ENCODE measurements around the gene RCSD1.

RCSD1 gene

DNA sequence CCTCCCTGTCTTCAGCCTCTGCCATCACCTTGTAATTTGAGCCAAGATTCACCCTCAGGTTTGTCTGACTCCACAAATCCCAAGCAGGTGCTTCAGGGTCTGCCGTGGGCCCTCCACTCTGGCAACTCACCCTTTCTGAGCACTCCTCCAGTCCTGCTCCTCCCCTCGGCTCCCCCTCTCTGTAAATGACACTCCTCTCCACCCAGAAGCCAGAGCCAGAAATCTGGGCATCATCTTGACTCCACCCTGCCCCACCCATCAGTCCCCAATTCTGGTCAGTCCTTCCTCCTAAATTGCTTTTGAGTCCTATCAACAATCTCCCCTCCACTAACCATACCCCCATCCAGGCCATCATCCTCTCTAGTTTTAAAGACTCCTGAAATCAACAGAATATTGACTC, 40.5 kb downstream of the RCSD1 start:
- no peak for DNase-seq

DNA sequence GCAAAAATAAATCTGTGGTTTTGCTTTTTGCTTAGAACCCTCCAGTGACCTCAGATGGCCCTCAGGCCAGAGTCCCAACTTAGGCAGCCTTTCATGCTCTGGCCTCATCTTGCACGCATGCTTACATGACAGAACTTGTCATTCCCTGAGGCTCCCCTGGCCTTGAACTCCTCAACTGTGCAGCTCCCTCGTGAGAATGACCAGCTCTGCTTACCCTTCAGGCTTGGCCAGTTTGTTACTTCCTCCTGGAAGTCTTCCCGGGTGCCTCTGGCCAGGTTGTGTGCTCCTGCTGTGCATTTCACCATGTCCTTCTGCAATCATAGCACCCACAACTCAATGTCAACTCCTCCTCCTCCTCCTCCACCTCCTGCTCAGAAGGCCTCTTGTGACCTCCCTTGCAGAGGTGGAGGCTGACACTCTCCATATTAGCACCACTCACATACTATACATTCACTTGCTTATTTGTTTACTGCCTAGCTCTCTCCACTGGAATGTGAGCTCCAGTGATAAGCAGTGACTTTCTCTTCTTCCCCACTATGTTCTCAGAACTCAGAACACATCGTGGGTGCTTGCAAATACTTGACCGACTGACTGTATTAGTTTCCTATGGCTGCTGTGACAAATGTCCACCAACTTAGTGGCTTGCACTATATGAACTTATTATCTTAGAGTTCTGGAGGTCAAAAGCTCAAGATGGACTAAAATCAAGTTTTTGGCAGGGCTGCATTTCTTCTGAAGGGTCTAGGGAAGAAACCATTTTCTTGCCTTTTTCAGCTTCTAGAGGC, 41.9 kb downstream of the RCSD1 start:
- DNase-seq = no peak

DNA sequence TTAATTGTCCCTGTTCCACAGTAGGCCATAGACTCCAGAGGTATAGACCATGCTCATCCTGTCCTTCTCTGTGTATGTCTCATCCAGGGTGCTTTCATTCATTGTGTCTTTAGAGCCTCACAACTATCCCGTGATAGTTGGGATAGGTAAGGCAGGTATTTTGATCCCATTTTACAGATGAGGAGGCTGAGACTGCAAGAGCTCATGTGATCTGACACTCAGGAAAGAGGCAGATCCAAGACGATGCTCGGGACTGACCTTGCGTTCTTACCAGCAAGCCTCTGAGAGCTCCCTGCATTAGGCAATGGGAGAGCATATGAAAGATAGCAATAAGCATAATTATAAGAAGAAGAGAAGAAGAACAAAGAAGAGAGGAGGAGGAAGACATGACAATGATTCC, 42.8 kb downstream of the RCSD1 start:
- DNase-seq = no peak

DNA sequence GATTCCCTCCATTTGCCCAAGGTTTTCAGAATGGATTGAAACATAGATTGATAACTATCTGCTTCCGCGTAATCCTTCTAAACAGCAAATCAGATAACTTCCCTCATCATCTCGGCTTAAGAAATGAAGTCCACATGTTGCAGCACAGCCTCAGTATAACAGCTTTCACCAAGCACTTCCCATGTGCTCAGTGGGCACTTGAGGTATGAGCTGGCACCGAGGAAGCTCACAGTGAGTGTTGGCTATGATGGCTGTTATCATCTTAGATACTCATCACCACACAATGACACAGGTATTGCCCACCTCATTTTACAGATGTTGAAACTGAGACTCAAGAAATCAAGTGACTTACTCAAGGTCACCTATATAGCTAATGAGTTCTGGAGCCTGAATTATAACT, 43.2 kb downstream of the RCSD1 start:
- DNase-seq = no peak

DNA sequence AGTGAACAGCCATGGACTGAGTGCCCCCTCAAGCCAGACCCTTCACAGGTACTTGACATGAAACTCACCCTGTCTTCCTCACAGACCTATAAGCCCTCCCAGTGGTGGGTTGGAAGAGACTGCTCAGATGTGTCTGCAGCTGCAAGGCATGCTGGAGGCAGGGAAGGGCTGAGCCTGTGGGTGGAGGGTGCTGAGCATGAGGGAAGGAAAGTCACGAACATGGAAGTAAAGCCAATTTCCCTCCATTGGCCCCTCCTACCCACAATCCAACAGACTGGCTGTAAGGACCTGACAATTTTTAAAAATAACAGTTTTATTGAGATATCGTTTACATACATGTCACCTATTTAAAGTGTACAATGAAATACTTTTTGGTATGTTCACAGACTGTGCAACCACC, 44.1 kb downstream of the RCSD1 start:
- DNase-seq = no peak

DNA sequence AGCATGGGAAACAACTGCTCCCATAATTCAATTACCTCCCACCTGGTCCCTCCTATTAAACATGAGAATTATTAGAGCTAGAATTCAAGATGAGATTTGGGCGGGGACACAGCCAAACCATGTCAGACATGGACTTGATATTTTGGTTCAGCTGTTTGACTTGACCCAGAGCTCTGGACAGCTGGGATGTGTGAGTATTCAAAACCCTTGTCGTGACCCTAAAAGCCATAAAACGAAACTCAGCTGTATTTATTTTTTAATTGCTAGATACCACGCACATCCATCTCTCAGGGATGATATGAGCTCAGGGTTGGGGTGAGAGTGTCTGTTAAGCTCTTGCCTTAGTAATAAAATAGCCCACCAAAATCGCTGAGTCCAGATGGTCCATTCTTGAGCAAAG, 45.4 kb downstream of the RCSD1 start:
- DNase-seq = no peak

DNA sequence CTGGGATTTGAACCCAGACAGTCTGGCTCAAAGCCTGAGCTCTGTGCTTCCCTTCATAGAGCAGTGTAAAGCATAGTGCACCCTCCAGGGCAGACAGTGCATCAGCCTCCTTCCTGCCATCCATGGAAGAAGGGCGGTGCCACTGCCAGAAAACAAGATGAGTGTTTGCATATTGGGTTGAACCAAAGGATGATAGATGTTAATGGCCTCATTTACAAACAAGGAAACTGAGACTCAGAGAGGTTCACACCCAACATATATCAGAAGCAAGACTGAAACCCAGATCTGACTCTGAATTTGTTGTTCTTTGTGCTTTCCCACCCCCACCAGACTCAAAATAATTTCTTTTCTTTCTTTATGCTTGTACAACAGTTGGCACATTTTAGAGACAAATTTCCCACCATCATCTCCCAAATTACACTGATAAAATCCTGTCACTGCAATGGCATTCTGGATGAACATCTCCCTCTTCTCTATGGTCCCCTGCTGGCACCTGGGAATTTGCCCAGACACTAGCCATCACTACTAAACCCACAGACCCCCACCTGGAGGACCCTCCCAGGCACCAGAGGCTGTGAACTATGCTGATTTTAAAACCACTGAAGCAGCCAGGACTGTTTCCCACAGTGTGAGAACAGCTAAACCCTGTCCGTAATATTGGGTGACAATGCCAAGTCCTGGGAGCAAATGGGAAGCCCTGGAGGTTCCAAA, 46.3 kb downstream of the RCSD1 start:
- DNase-seq = no peak

DNA sequence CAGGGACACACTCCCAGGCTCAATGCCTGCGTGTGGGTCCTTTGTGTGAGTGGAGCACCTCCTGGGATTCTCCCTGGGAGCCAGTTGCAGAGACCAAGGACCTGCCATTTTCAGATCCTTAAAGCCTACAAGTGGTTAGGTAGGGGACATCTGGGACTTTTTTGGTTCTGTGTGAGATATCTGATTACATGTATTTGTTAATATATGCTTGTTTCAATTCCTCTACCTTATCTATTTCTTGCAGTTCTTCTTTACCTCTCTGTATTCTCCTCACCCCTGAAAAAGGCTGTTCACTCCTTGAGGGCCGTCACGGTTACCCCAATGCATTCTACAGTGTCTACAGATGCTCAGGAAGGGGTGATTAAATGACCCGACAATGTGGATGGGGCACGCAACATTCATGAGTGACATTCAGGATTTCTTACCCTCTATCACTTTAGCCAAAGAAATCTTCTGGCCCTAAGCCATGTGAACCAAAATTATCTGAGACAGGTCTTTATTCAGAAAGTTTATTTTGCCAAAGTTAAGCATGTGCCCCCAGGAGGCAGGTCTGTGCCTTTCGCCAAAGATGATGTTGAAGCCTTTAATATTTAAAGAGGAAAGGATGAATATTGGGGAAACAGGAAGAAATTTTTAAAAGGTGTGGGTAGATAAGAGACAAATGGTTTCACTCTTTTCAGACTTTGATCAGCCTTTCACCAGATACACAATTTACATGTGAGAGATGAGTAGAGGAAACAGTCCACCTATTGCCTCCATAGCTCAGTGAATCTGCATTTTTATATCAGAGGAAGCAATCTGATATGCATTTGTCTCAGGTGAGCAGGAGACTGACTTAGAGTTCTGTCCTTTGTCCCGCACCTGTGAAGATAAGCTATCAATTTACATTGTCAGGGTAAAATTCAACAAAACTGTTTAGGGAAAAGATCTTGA, 47.1 kb downstream of the RCSD1 start:
- no peak for DNase-seq

DNA sequence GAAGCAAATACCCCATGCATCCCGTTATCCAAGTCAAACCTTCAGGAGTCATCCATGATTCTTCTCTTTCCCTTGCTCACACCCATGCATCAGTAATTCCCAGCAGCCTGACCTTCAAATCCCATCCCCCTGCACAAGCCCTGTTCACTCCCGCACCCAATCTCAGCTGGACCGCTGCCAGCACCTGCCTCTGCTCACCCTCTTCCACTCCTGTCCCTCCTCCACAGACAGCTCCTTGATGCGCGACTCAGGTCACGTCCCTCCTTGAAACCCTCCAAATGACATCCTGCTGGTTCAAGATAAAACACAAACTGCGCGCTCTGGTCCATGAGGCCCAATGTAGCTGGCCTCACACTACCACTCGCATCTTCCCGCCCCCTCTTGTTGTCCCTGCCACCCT, 48.4 kb downstream of the RCSD1 start:
- DNase-seq = no peak

DNA sequence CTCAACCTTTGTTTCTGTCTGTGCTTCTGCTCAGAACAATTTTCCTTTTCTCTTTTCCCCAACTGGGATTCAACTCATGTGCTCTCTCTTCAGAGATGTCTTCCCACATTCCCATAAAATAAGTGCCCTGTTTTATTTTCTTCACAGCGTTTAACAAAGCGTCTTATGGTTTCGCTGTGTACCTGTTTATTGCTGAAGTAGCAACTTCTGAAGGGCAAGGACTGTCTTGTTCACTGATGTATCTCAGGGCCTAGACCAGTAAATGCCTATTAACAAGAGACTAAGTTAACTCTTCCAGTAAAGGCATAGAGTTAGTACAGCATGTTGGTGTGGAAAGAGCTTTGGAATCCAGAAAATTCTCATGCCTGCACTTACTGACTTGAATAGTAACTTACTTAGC, 48.8 kb downstream of the RCSD1 start:
- no peak for DNase-seq

DNA sequence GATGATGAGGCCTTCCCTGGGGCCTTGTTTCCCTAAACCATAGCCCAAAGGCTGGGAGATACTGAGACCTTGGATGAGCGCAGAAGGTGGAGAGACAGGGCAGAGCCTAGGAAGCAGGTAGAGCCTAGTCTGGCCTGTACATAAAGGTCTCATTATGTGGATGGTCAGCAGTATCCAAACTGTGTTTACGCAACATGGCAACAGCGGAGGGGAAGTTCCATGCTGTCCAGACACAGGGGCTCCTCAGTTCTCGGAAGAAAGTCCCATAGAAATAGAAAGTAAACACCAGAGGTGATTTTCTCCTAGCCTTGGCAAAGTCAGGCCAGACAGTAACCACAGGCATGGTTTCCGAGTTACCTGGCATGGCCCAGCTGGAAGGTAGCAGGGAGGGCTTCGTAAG, 49.7 kb downstream of the RCSD1 start:
- no peak for DNase-seq

DNA sequence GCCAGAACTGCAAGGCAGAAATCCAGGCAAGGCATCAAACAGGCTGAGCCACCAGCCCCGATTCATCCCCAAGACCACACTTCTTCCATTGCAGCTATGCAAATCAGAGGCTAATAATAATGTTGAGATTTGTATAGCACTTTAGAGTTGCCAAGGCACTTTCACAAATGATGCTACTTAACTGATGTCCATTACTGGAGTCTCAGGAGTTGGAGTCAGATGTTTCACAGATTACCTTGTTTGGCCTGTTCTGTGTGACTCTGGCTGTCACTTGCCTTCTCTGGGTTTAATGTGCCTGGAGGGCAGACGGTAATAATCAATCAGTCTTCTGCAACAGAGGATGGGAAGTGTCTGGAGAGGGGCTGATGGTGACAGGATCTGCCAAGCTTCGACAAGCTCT, 51.0 kb downstream of the RCSD1 start:
- DNase-seq = no peak

DNA sequence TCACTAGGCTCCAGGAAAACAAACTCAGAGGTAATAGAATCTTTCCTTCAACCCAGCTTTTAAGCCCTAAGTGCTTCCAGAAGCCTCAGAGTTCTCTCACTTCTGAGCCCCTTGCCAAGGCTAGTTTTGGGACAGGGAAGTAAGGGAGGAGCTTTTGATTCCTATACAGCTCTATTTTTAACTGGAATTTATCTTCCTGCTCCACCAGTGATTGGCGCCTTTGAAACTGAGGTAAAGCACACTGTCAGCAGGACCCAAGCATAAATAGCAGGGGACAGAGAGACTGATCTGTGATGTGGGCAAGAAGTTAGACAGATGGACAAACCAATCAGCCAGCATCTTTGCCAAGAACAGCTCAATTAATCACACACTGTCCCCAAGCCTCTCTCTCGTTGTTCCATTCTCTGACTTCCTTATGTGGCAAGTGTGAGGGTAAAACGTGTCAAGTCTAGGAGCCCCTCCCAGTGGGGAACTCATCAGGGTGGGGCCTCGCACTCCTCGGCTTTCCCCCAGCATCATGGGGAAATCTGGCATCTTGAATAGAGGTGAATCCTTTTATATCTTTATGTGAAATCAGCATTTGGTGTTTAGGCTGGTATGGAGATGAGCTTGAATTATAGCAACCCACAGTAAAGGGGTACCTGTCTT, 51.5 kb downstream of the RCSD1 start:
- DNase-seq = no peak

DNA sequence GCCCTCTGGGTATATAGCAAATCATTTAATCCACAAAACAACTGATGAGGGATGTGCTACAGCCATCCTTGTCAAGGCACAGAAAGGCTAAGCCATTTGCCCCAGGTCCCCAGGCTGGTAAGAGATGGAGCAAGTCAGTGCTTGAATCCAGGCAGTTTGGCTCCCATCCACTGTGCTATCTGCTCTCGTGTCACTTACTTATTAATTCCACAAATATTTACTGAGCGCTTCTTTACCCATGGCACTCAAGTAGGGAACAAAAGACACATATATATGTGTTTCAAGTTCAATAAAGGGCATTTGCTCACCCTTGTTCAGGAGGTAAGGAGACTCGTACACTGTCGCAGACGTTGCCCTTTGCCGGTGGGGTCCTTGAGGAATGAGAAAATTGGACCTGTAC, 53.2 kb downstream of the RCSD1 start:
- DNase-seq = no peak

DNA sequence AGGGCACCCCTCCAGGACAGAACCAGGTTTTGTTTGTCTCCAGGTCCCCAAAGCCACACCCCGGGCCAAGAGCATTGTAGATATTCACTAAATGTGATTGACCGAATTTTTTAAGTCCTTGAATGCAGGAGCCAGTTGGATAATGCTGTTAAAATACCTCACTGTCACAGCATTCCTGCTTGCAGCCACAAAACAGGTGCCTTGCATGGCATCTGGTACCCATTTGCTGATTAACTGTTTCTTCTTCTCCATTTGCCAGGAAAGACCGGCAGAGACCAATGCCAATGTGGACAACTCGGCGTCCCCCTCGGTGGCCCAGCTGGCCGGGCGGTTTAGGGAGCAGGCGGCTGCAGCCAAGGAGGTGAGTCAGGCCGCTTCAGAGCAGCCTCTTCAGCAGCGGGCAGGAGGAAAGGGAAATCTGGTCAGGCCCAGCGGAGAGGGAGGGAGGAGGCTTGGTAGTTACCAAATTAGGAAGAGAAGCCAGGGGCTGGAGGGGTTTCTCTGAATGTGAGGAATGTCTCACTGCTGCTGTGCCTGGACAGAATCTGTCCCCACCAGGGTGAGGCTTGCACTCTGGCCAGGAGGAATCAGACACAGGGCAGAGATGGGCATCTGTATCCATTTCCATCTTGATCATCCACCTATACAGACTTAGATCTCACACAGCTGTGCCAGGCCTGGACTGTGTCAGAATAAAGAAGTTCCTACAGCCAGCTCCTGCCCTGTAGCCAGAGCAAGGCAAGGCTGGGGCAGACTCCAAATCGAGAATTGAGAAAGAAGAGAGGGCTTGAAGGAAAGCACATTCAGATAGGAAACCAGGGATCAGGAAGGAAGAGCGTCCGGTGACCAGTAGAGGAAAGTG, 53.8 kb downstream of the RCSD1 start:
- no peak for DNase-seq

DNA sequence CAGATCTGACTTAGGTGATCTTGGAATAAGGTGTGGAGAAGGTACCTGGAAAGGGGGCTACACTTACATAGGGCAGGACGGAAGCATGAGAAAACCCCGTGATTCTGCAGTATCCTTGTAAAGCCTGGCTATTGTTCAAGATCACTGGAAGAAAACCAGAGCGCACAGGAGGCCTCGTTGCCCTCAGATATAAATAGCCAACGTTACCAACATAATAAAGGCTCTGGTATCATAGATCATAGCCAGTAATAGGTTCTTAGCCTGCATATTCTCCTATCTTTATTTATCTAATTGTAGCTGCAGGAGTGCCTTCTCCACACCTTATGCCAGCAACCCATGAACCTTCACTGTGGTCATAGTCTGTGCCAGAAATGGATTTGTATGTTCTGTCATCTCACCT, 55.8 kb downstream of the RCSD1 start:
- DNase-seq = no peak

DNA sequence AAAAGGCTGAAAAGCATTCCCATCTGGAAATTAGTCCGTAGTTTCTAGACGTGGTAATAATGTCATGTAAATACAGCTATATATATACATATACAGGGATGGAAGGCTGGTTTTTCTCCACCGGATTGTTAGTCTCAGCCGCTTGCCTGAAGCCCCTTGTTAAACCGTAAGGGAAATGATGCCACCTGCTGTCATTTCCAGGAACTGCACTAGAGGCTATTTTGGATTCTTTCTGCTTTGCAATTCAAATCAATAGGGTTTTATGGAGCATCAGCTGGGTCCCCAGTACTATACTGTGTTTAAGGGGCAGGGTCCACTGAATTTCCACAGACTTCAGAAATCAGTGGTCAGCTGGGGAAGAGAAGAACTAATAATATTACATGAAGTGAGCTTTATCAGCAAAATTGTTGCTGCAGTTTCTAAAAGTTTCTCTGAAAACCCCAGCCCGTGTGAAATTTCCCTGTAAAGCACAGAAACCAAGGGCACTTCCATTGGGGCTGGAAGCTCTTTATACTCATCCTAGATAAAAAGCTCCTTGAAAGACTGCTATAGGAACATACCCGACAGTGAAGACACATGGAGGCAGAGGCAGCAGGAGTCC, 58.0 kb downstream of the RCSD1 start:
- peak; percentile 62 to 75 for DNase-seq

DNA sequence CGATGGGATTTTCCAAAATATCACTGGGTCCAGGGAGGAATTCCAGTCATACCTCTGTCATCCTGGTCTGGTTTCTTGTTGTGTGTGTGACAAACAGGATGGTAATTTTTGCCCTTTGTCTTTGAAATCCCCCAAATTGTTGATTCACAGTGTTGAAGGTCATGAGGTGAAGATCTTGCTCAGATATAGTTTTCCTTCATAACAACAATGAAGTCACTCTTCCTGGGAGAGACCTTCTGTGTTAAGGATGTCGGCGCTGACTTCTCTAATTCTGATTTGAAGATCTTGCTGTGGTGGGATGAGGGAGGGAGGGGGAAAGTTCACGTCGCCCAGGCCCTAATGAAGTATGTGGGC, 59.5 kb downstream of the RCSD1 start:
- DNase-seq = no peak

DNA sequence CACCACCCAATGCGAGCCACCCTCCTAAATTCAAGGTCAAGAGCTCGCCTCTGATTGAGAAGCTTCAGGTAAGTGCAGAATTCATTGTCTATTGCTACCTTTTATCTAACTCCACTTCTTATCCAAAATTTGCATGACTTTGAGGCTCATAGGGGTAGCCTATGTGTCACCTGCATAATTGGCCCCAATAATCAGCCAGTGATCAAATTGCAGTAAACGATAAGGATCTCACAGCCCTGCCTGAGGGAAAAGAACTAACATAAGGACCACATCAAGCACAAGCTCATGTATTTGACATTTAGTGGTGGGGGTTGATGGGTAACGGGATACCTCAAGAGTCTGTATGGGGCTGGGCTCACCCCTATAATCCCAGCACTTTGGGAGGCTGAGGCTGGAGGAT, 60.0 kb downstream of the RCSD1 start:
- no peak for DNase-seq

DNA sequence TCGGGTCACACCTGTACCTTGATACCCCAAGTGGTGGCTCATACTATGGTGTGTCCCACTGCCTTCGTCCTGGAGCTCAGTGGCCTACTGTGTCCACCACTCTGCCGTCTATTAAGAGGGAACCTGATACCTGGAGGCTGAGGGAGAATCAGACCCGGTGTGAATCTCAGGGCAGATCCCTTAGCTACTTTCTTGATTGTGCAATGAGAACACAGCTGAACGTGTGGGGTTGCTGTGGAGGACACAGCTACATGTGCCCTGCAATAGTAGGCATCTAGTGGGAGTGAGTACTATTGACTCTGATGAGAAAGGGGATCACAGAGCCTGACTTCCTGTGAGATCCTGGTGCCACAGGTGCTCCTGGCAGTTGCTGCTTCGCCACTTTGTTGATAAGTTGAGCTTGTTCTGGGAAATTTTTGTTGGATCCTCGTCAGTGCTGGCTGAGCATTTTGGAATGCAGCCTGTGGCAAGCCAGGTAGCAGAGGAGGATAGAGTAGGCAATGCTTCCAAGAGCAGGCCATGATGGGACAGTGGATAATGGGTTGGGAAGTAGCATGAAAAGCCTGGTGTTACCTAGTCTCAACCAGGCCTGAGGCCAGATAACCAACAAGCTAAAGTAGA, 63.5 kb downstream of the RCSD1 start:
- no peak for DNase-seq

DNA sequence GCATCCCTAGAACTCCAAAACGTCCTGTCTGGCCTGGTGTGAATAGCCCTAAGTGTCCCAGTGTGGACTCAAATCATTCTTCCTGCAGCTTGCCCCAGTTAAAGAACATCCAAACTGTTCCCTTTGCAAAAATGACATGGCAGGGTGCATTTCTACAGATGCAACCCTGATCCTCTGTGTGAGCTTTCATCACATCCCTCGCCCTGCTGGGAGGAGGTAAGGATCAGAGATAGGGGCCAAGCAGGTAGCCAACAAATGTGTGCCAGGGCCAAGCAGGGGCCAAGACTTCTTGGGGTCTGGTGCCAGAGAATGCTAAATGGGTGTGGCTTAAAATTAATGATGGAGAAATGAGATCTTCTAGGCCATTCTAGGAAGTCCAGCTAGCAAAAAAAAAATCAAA, 64.7 kb downstream of the RCSD1 start:
- no peak for DNase-seq

Data from hippocampal formation (tissue), 2 donors.